Activated T-helper 17 cell treated with anti-CD3 and anti-CD28 coated beads, Interleukin-2, amount 50 U/mL, for 72 hours (primary cell): ENCODE data around the gene PYGM. TPM values are rescaled to one million over a fixed set of nuclear protein-coding genes. Genes with fewer than 3 reads are reported as not detected.

ENCODE experiments used
- ATAC-seq: fragments of 150-1000 bp; cut with Tn5 transposase; replicated peaks from 2 replicates; pipeline ENCODE4 v1.10.0; 2021; ENCODE audit warnings: mild to moderate bottlenecking, moderate library complexity
- H3K27ac Mint-ChIP-seq: one replicate; pipeline ENCODE4 v1.8.0; 2022; ENCODE audit warnings: mixed read lengths
- H3K27me3 Mint-ChIP-seq: one replicate; pipeline ENCODE4 v1.8.0; 2022; ENCODE audit warnings: mixed read lengths
- H3K36me3 Mint-ChIP-seq: one replicate; pipeline ENCODE4 v1.8.0; 2022; ENCODE audit warnings: low read depth, mild to moderate bottlenecking, mixed read lengths
- H3K4me1 Mint-ChIP-seq: one replicate; pipeline ENCODE4 v1.8.0; 2022; ENCODE audit warnings: mixed read lengths
- H3K4me3 Mint-ChIP-seq: one replicate; pipeline ENCODE4 v1.8.0; 2022; ENCODE audit warnings: mild to moderate bottlenecking, mixed read lengths
- H3K9me3 Mint-ChIP-seq: one replicate; pipeline ENCODE4 v1.8.0; 2022; ENCODE audit warnings: mixed read lengths
- total RNA-seq, 2 donors: library from RNA; stranded (reverse); gene quantifications; one replicate each; pipeline ENCODE4 v1.2.3, GENCODE V29; 2022

Gene PYGM
- total RNA-seq, 2 donors from 2014 or later: 4.0 to 4.7 TPM

DNA sequence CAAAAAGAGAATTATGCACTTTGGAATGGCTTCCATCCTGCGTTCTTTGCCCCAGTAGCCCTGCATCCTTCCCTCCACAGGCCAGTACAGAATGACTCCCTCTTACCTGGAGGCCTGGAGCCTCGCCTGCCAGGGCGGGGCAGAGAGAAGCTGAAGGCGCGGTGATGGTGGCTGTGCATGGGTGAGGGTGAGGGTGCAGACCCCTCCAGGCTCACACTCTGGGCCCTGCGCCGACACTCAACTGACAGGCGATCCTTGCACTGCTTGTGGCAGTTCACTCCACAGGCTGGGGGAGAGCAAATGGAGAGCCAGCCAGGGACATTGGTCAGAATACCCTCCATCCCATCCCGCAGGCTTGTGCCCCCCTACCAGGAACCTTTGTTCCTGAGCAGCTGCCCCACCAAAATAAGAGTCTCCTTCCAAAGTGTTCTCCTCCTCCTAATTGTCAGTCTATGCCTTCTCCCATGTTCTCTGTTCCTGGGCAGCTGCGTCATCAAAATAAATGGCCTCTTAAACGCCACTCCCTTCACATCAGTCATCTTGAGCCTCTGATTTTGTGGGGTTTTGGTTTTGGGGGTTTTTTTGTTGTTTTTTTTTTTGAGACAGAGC is 30.9 kb downstream of the PYGM start:
- ATAC-seq: no peak
- H3K4me1 Mint-ChIP-seq: no peaks in the 10 kb centered on the region
- H3K27me3 Mint-ChIP-seq: no peaks in the 10 kb centered on the region
- H3K27ac Mint-ChIP-seq: no peak overlapping the region
- H3K4me3 Mint-ChIP-seq: no peak overlapping the region
- H3K9me3 Mint-ChIP-seq: no peaks in the 10 kb centered on the region
- peaks cover 57% of the 10 kb centered on the region for H3K36me3 Mint-ChIP-seq

- no peak overlapping the region for H3K27ac Mint-ChIP-seq
- peaks cover 5% of the 10 kb centered on the region for H3K27me3 Mint-ChIP-seq
- no peak overlapping the region for H3K4me3 Mint-ChIP-seq
- no peak for ATAC-seq
- H3K36me3 Mint-ChIP-seq: peaks cover 40% of the 10 kb centered on the region
- H3K4me1 Mint-ChIP-seq: no peaks in the 10 kb centered on the region
- no peaks in the 10 kb centered on the region for H3K9me3 Mint-ChIP-seq
These were observed 32.8 kb downstream of the PYGM start for GRCh38 chr11:64726867-64727530.

DNA sequence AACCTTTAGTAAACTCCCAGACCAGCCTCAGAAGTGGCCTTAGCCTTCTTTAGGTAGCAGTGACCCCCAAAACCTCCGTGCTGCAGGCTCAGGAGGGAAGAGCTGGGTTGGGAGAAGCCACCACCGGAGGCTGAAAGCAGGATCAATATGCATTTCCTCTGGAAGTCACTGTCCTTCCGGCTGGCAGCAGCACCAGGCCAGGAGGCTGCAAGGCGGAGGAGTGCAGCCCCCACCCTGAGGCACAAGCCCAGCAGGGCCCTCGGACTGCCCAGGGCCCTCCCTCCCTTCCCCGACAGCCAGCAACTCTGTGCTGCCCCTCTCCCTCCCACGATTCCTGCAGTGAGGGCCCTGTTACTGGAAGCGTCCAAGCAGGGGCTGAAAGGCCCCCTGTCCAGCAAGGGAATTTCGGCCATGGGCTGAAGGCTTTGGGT is 33.5 kb downstream of the PYGM start:
- no peak for ATAC-seq
- no peak overlapping the region for H3K27ac Mint-ChIP-seq
- H3K4me3 Mint-ChIP-seq: no peak overlapping the region
- H3K27me3 Mint-ChIP-seq: peaks cover 5% of the 10 kb centered on the region
- H3K36me3 Mint-ChIP-seq: peaks cover 32% of the 10 kb centered on the region
- H3K9me3 Mint-ChIP-seq: no peaks in the 10 kb centered on the region
- no peaks in the 10 kb centered on the region for H3K4me1 Mint-ChIP-seq

DNA sequence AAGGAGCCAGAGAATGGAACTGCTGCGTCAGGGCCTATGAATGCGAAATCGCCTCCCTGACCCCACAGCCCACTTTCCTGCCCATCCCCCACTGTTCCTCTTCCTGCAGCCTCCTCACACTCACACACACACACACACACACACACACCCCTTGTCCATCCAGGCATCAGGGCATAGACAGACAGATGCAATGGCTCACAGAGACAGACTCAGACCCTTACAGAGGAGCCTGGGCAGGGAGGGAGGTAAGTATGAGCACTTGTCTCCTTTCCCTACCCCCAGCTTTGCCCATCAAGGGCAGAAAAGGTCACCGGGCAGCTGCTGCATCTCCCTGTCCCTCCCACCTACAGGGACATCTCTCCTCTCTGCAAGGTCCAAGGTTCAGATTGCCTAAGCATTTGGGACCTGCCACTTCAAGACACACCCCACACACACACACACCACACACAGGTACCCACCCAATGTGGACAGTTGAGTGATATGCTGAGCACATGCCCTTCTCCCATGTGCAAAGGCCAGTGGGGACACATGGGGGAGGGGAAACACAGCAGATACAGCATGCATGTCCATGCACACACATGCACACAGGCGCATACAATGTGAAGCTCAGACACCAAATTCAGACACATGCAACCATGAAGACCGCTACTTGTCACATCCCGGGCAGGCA is 34.8 kb downstream of the PYGM start:
- ATAC-seq: no peak
- no peak overlapping the region for H3K27ac Mint-ChIP-seq
- no peaks in the 10 kb centered on the region for H3K9me3 Mint-ChIP-seq
- no peak overlapping the region for H3K4me3 Mint-ChIP-seq
- peaks cover 16% of the 10 kb centered on the region for H3K27me3 Mint-ChIP-seq
- no peaks in the 10 kb centered on the region for H3K4me1 Mint-ChIP-seq
- peaks cover 25% of the 10 kb centered on the region for H3K36me3 Mint-ChIP-seq

DNA sequence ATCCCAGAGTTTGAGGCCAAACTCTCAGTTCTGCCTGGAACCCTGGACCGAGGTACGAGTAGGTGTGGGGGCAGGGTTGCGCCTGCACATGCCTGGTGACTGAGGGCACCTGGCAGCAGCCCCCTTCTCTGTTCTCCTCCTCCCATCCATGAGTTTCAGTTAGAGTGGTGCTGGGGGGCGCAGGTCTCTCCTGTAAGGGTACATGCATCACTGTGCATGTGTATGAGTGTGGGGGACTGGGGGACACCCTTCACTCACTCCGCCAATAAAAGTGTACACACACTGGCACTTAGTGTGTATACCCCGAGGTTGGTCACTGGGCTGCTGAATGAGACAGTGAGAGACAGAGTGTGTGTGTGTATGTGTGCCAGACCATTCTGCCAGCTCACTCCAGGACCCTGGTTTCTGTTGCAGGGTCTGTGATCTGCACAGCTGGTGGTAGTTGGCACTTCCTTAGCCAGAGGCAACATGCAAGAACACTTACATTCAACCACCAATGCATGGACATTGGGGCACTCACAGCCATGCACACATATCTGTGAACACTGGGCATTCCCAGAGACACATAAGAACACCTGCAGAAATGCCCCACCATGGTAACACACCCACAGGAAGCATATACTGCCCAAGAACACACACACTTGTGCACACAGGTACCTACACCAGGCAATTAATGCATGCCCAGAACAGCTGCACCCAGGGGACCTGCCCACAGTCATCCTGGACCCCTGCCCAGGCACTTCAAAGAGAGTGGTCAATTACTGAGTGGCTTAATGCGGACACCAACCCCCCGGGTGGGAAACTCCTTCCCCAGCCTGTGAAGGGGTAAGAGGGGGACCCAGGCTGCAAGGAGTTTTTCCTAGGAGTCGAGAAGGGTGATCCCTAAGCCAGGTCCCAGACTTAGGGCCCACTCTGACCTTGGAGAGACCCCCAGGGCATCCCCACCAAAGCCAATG is 35.6 kb downstream of the PYGM start:
- H3K27ac Mint-ChIP-seq: no peak overlapping the region
- H3K4me1 Mint-ChIP-seq: no peaks in the 10 kb centered on the region
- no peak for ATAC-seq
- H3K4me3 Mint-ChIP-seq: peak overlapping the region; percentile 56
- peaks cover 18% of the 10 kb centered on the region for H3K36me3 Mint-ChIP-seq
- H3K27me3 Mint-ChIP-seq: peaks cover 20% of the 10 kb centered on the region
- H3K9me3 Mint-ChIP-seq: no peaks in the 10 kb centered on the region

GRCh38 chr11:64723117-64723906 is 36.5 kb downstream of the PYGM start, which contains the start of gene NRXN2:
TSS of gene NRXN2 (minus strand) at chr11:64723197. CDS start at chr11:64713699, 9,498 bp downstream.
- Mint-ChIP-seq H3K9me3 (no peaks in the 10 kb centered on the region), H3K36me3 (peaks cover 11% of the 10 kb centered on the region), H3K4me1 (no peaks in the 10 kb centered on the region), H3K27me3 (peaks cover 25% of the 10 kb centered on the region), H3K4me3 (peak within 1 kb of the TSS; percentile 56), H3K27ac (no peak within 1 kb of the TSS)
- ATAC-seq: peak; percentile 99

GRCh38 chr11:64722141-64723065 is 37.4 kb downstream of the PYGM start:
- ATAC-seq: no peak
- Mint-ChIP-seq H3K4me1 (no peaks in the 10 kb centered on the region), H3K27me3 (peaks cover 32% of the 10 kb centered on the region), H3K4me3 (peak overlapping the region; percentile 56), H3K27ac (no peak overlapping the region), H3K36me3 (peaks cover 4% of the 10 kb centered on the region), H3K9me3 (no peaks in the 10 kb centered on the region)

- no peak for ATAC-seq
- no peaks in the 10 kb centered on the region for H3K4me1 Mint-ChIP-seq
- no peaks in the 10 kb centered on the region for H3K9me3 Mint-ChIP-seq
- no peak overlapping the region for H3K27ac Mint-ChIP-seq
- no peaks in the 10 kb centered on the region for H3K36me3 Mint-ChIP-seq
- H3K27me3 Mint-ChIP-seq: peaks cover 39% of the 10 kb centered on the region
- H3K4me3 Mint-ChIP-seq: no peak overlapping the region
These were observed 38.4 kb downstream of the PYGM start for GRCh38 chr11:64721359-64721699.

DNA sequence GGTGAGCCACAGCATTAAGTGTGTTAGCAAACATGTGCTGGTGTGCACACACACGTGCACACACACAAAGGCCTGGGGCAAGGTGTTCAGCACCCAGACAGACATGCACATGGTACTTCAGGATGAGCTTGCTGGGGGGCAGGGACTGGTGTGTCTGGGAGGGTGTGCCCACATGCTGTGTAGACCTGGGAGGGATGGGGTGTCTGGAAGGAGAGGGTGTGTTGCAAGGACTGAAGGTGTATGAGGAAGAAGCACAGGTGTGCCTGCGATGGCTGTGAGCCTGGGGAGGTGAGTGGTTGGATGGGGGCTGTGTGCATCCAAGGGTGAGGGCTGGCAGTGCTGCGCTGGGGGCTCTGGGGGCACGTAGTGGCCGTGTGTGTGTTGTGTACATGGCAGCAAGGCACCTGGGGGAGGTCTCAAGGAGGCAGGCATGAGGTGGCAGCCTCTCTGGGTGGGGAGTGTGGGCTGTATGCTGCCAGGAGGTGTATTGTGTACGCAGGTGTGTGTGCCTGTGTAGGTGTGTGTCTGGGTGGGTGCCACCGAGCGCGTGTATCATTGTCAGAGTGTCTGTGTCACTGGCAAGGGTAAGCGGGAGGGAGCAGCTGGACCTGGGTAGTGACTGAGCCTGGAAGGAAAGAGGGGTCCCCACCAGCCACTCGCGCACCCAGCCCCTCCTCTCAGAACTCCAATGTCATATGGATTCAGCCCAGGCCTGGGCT is 39.0 kb downstream of the PYGM start:
- H3K27me3 Mint-ChIP-seq: peaks cover 45% of the 10 kb centered on the region
- no peak overlapping the region for H3K4me3 Mint-ChIP-seq
- no peak overlapping the region for H3K27ac Mint-ChIP-seq
- no peaks in the 10 kb centered on the region for H3K36me3 Mint-ChIP-seq
- ATAC-seq: no peak
- H3K9me3 Mint-ChIP-seq: no peaks in the 10 kb centered on the region
- H3K4me1 Mint-ChIP-seq: no peaks in the 10 kb centered on the region

DNA sequence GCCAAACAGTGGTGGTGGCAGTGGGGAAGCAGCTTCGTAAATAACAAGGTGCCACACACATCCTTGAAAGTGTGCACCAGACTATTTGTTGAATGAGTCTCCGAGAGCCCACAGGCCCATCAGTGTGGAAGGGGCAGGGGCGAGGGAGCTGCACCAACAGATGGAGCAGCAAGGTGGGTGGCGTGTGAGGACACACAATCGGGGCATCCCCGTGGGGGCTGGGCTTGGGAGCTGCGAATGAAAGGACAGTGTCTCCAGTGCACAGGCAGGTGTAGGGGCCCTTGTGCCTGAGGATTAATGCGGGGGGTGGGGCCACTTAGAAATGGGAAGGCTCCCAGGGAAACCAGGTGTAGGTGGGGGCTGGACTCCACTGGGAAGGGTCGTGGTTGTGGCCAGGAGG is 39.6 kb downstream of the PYGM start:
- H3K9me3 Mint-ChIP-seq: no peaks in the 10 kb centered on the region
- H3K4me3 Mint-ChIP-seq: no peak overlapping the region
- no peaks in the 10 kb centered on the region for H3K36me3 Mint-ChIP-seq
- peaks cover 48% of the 10 kb centered on the region for H3K27me3 Mint-ChIP-seq
- ATAC-seq: no peak
- no peaks in the 10 kb centered on the region for H3K4me1 Mint-ChIP-seq
- no peak overlapping the region for H3K27ac Mint-ChIP-seq

DNA sequence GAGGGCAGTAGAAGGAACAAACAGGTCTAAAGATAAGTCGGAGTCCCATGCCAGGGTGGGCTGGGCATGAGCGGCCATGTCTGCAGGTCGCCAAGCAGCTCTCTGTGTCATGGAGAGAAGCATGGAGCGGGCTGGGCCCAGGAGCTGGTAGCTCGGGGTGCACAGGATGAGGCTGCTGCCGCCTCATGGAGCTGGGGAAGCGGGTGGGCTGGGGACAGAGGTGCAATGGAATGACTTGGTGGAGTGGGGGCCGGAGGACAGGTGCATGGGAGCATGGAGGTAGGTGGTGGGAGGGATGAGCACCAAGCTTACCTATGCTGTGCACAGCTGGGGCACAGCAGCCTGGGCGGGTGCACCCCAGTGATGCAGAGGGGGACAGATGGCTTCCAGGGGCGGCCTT is 40.4 kb downstream of the PYGM start:
- no peaks in the 10 kb centered on the region for H3K4me1 Mint-ChIP-seq
- peaks cover 56% of the 10 kb centered on the region for H3K27me3 Mint-ChIP-seq
- no peaks in the 10 kb centered on the region for H3K36me3 Mint-ChIP-seq
- ATAC-seq: no peak
- no peak overlapping the region for H3K4me3 Mint-ChIP-seq
- H3K27ac Mint-ChIP-seq: no peak overlapping the region
- H3K9me3 Mint-ChIP-seq: no peaks in the 10 kb centered on the region

DNA sequence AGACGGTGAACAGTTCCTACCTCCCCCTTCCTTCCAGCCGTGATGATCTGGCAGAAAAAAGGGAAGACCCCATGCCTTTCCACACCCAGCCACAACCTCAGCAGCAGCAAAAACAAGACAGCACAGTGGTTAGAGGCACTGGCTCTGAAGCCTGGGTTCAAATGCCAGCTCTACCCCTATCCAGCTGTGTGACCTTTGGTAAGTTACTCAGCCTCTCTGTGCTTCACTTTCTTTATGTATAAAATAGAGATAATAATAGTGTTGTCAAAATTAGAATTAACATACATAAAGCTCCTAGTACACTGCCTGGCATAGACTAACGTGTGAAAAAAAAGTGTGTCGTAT is 41.0 kb downstream of the PYGM start:
- H3K27me3 Mint-ChIP-seq: peaks cover 63% of the 10 kb centered on the region

More for the DNA sequence above, 41.0 kb downstream of the PYGM start:
- Mint-ChIP-seq H3K36me3 (no peaks in the 10 kb centered on the region), H3K9me3 (no peaks in the 10 kb centered on the region), H3K27ac (no peak overlapping the region), H3K4me3 (no peak overlapping the region), H3K4me1 (no peaks in the 10 kb centered on the region)
- ATAC-seq: no peak
